Upper lobe of left lung (tissue), 4 donors: ENCODE measurements around the gene PLCH2.

Experiments used
- CTCF ChIP-seq, 6 experiments: fragments of 450-650 bp in 4 of 6; fragments of 200-600 bp in 2 of 6; sonication (generic) in 2 of 6; IDR thresholded peaks; one replicate each; pipeline ENCODE4 v1.5.1; 2016 to 2019; ENCODE audit warnings: antibody characterized with exemption in 6 of 6
- POLR2A ChIP-seq, 4 donors: fragments of 450-650 bp; IDR thresholded peaks; one replicate each; pipeline ENCODE4 v1.5.1; 2016 to 2017; ENCODE audit warnings: antibody characterized with exemption in 4 of 4, mild to moderate bottlenecking in 2 of 4

DNA sequence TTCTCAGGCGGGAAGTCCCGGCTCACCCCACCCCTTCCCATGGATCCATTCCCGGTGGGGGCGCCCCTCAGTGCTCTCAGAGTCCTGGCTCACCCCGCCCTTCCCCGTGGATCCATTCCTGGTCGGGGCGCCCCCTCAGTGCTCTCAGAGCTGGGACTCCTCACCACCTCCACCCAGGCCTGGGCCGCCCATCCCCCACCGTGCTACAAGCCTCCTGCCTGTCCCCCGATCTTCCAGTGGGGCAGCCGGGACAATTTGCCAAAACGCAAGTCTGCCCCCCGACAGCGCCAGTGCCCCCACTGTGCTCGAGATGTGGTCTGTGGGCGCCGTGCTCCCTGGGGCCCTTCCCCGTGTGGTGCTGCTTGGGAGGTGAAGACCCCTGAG is 23.2 kb upstream of the PLCH2 start:
- no peak for TF ChIP-seq CTCF (IDR thresholded peaks at IDR 0.05)
- no peak for TF ChIP-seq POLR2A (IDR thresholded peaks at IDR 0.05)
